Nephron (organoid): ENCODE results near the gene POLR2B.

Experiments
- H3K27ac Mint-ChIP-seq, 3 experiments: 2 replicates each; pipeline ENCODE4 v1.8.0; 2020; ENCODE audit warnings: mixed read lengths in 3 of 3, mild to moderate bottlenecking in 2 of 3, moderate library complexity in 1 of 3
- H3K27me3 Mint-ChIP-seq: 2 replicates; pipeline ENCODE4 v1.8.0; 2021; ENCODE audit warnings: low read depth, mild to moderate bottlenecking, moderate library complexity, mixed read lengths
- H3K36me3 Mint-ChIP-seq: 2 replicates; pipeline ENCODE4 v1.8.0; 2020; ENCODE audit warnings: low read depth, mixed read lengths
- H3K4me1 Mint-ChIP-seq: 2 replicates; pipeline ENCODE4 v1.8.0; 2020; ENCODE audit warnings: mixed read lengths
- H3K4me3 Mint-ChIP-seq, 3 experiments: 2 replicates each; pipeline ENCODE4 v1.8.0; 2020; ENCODE audit warnings: mild to moderate bottlenecking in 3 of 3, mixed read lengths in 3 of 3, moderate library complexity in 2 of 3
- H3K9me3 Mint-ChIP-seq: 2 replicates; pipeline ENCODE4 v1.8.0; 2020; ENCODE audit warnings: mixed read lengths
- TF ChIP-seq, protein P1 (sequence below), 3 experiments: fragments of 200-600 bp; sonication (generic); IDR thresholded peaks; one replicate each; pipeline ENCODE4 v1.5.0; 2021; ENCODE audit warnings: antibody characterized with exemption in 3 of 3; ENCODE audit not compliant: unreplicated experiment in 3 of 3

The POLR2B gene

DNA sequence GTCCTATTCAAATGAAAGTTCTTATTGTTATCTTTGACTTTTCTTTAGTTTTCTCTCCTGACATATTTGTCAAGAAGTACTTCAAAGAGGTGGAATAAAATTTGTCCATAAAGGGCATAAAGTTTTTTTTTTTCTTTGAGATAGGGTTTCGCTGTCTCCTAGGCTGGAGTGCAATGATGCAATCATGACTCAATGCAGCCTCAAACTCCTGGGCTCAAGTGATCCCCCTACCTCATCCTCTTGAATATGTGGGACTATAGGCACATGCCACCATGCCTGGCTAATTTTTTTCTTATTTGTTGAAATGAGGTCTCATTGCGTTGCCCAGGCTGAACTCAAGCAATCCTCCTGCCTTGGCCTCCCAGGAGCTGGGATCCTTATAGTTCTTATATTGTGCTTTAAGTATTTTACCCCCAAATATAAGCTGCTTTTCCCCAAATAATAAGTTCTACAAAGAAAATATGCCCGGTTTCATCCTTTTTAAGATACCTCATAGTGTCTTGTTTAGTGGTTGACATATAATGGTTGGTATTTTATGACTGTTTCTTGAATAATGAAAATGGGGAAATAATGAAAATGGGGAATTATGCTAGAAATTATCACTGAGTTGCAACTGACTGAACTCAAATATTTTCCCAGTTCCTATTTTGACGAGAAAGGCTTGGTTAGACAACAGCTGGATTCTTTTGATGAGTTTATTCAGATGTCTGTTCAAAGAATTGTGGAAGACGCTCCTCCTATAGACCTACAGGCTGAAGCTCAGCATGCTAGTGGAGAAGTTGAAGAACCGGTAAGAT is 11.6 kb downstream of the POLR2B start:
- H3K4me1 Mint-ChIP-seq: peaks cover 10% of the 10 kb centered on the region
- no peak overlapping the region for H3K27ac Mint-ChIP-seq
- TF ChIP-seq, protein P1, sequence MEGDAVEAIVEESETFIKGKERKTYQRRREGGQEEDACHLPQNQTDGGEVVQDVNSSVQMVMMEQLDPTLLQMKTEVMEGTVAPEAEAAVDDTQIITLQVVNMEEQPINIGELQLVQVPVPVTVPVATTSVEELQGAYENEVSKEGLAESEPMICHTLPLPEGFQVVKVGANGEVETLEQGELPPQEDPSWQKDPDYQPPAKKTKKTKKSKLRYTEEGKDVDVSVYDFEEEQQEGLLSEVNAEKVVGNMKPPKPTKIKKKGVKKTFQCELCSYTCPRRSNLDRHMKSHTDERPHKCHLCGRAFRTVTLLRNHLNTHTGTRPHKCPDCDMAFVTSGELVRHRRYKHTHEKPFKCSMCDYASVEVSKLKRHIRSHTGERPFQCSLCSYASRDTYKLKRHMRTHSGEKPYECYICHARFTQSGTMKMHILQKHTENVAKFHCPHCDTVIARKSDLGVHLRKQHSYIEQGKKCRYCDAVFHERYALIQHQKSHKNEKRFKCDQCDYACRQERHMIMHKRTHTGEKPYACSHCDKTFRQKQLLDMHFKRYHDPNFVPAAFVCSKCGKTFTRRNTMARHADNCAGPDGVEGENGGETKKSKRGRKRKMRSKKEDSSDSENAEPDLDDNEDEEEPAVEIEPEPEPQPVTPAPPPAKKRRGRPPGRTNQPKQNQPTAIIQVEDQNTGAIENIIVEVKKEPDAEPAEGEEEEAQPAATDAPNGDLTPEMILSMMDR (IDR thresholded peaks at IDR 0.05; ENCODE audit: unreplicated experiment in 3 of 3): no peak
- no peaks in the 10 kb centered on the region for H3K27me3 Mint-ChIP-seq
- H3K4me3 Mint-ChIP-seq: no peak overlapping the region
- no peaks in the 10 kb centered on the region for H3K9me3 Mint-ChIP-seq
- H3K36me3 Mint-ChIP-seq: peaks cover 73% of the 10 kb centered on the region

GRCh38 chr4:56995525-56995924 is 16.8 kb downstream of the POLR2B start:
- TF ChIP-seq, protein P1 (IDR thresholded peaks at IDR 0.05; ENCODE audit: unreplicated experiment in 3 of 3): no peak
- no peaks in the 10 kb centered on the region for H3K27me3 Mint-ChIP-seq
- peaks cover 17% of the 10 kb centered on the region for H3K4me1 Mint-ChIP-seq
- peak overlapping the region in 2 of 3 experiments; percentile 3 to 4 for H3K4me3 Mint-ChIP-seq
- H3K36me3 Mint-ChIP-seq: peaks cover 73% of the 10 kb centered on the region
- peak overlapping the region; percentile 83 to 94 (median 93) for H3K27ac Mint-ChIP-seq
- no peaks in the 10 kb centered on the region for H3K9me3 Mint-ChIP-seq

DNA sequence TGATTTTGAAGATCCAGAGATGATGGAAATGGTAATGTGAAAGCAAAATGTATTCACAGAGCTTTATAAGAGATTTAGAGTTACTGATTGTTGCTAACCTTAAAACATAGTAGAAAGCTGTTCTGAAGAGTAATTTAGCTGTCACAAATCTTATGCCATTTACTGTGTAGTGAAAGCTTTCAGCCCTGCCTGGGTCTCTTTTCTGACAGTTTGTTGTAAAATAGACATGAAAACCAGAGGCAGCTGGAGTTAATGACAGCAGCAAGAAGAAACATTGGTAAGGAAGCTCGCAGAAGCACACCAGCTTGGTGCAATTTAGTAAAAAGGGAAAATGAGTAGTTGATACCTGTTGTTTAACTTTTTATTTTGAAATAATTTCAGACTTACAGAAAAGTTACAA is 21.1 kb downstream of the POLR2B start:
- Mint-ChIP-seq H3K4me3 (no peak overlapping the region), H3K27ac (no peak overlapping the region), H3K9me3 (no peaks in the 10 kb centered on the region), H3K27me3 (no peaks in the 10 kb centered on the region), H3K4me1 (peaks cover 11% of the 10 kb centered on the region), H3K36me3 (peaks cover 70% of the 10 kb centered on the region)
- TF ChIP-seq, protein P1 (IDR thresholded peaks at IDR 0.05; ENCODE audit: unreplicated experiment in 3 of 3): no peak

GRCh38 chr4:57013543-57014120 is 34.9 kb downstream of the POLR2B start:
- Mint-ChIP-seq H3K36me3 (peaks cover 62% of the 10 kb centered on the region), H3K4me1 (no peaks in the 10 kb centered on the region), H3K27ac (no peak overlapping the region), H3K4me3 (no peak overlapping the region), H3K27me3 (no peaks in the 10 kb centered on the region), H3K9me3 (no peaks in the 10 kb centered on the region)
- TF ChIP-seq, protein P1 (IDR thresholded peaks at IDR 0.05; ENCODE audit: unreplicated experiment in 3 of 3): no peak

DNA sequence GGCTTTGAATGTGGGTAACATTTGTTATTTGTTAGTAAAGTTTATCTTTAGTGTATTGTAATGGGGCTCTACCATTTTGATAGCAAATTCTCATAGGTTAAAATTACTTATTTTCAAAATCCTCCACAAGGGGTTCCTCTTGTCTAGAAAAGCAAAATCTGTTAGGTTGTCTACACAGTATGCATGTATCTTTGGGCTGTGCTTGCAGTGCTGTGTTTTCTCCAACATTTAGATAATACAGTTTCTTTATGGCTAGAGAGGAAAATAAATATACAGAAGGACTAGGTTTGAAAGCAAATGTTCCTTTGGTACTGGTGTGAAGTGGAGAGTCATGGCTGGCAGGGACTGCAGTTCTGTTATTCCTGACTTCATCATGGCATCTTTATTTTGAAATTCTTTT is 40.3 kb downstream of the POLR2B start:
- Mint-ChIP-seq H3K27ac (peak overlapping the region in 1 of 3 experiments; percentile 25), H3K4me1 (no peaks in the 10 kb centered on the region), H3K36me3 (peaks cover 80% of the 10 kb centered on the region), H3K9me3 (no peaks in the 10 kb centered on the region), H3K4me3 (no peak overlapping the region), H3K27me3 (no peaks in the 10 kb centered on the region)
- TF ChIP-seq, protein P1 (IDR thresholded peaks at IDR 0.05; ENCODE audit: unreplicated experiment in 3 of 3): peak in 1 of 3 experiments; percentile 21
